ENCODE results near the gene DLGAP3. TPM values are rescaled to one million over a fixed set of nuclear protein-coding genes. Genes with fewer than 3 reads are reported as not detected.

Gene DLGAP3
- total RNA-seq, 1 experiment from 2014 or later, result 1.0 TPM

DNA sequence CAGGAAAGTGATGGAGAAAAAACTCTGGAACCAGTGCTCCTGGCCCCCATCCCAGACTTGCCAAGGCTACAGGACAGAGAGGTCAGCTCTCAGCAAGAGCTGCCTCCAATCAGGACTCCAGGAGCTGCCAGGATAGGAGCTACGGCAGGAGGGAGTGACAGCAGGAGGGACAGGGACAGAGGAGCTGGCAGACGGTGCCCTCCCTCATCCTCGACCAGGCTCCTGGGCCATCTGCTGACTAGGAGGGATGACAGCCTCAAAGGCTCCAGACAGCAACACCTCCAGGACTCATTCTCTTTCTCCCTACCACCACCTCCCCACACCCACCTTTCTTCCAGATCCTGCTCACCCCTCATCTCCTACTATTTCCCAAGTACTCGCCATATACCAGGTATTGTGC, 22.7 kb downstream of the DLGAP3 start:
- H3K9me3 Mint-ChIP-seq (ENCODE audit: low read depth, unreplicated experiment), result no peaks in the 10 kb centered on the region
- intact Hi-C loops (cut with micrococcal nuclease; ENCODE audit: unreplicated experiment), result no loop called here
- DNase-seq, result no peak
- H3K27ac Mint-ChIP-seq (ENCODE audit: unreplicated experiment), result no peak overlapping the region
- no peaks in the 10 kb centered on the region for H3K4me1 Mint-ChIP-seq (ENCODE audit: low read depth, unreplicated experiment)
- H3K36me3 Mint-ChIP-seq (ENCODE audit: insufficient read depth, unreplicated experiment), result no peaks in the 10 kb centered on the region
- TF ChIP-seq, protein P1, sequence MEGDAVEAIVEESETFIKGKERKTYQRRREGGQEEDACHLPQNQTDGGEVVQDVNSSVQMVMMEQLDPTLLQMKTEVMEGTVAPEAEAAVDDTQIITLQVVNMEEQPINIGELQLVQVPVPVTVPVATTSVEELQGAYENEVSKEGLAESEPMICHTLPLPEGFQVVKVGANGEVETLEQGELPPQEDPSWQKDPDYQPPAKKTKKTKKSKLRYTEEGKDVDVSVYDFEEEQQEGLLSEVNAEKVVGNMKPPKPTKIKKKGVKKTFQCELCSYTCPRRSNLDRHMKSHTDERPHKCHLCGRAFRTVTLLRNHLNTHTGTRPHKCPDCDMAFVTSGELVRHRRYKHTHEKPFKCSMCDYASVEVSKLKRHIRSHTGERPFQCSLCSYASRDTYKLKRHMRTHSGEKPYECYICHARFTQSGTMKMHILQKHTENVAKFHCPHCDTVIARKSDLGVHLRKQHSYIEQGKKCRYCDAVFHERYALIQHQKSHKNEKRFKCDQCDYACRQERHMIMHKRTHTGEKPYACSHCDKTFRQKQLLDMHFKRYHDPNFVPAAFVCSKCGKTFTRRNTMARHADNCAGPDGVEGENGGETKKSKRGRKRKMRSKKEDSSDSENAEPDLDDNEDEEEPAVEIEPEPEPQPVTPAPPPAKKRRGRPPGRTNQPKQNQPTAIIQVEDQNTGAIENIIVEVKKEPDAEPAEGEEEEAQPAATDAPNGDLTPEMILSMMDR (IDR thresholded peaks at IDR 0.05; ENCODE audit: unreplicated experiment), result no peak
- BruUV-seq (replicated peaks), result no TSS peak
- H3K27me3 Mint-ChIP-seq (ENCODE audit: unreplicated experiment), result peaks cover 82% of the 10 kb centered on the region
- CTCF ChIA-PET, result no interaction called here
- no peak overlapping the region for H3K4me3 Mint-ChIP-seq (ENCODE audit: low read depth, unreplicated experiment)

DNA sequence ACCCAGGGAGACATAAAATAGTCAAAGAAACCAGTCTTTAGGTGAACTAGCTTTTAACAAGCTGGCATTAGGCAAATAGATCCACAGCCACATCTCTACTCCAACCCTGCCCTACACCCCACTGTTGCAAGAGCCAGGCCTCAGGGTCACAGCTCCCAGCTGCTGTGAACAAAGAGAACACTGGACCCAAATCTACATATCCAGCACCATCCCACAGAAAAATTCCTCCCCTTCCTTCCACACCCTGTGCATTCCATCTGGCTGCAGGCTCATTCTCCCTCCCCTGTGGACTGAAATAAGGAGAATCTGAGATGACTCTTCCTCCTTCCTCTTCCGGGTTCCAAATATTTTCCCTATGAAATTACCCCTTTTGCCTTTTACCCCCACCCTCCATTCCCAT, 23.2 kb downstream of the DLGAP3 start:
- TF ChIP-seq, protein P1 (IDR thresholded peaks at IDR 0.05; ENCODE audit: unreplicated experiment), result no peak
- intact Hi-C loops (cut with micrococcal nuclease; ENCODE audit: unreplicated experiment), result no loop called here
- Mint-ChIP-seq H3K27ac (ENCODE audit: unreplicated experiment) (no peak overlapping the region), H3K27me3 (ENCODE audit: unreplicated experiment) (peaks cover 85% of the 10 kb centered on the region), H3K36me3 (ENCODE audit: insufficient read depth, unreplicated experiment) (no peaks in the 10 kb centered on the region), H3K4me3 (ENCODE audit: low read depth, unreplicated experiment) (no peak overlapping the region), H3K4me1 (ENCODE audit: low read depth, unreplicated experiment) (no peaks in the 10 kb centered on the region), H3K9me3 (ENCODE audit: low read depth, unreplicated experiment) (no peaks in the 10 kb centered on the region)
- no peak for DNase-seq
- CTCF ChIA-PET, result no interaction called here
- BruUV-seq (replicated peaks), result no TSS peak

DNA sequence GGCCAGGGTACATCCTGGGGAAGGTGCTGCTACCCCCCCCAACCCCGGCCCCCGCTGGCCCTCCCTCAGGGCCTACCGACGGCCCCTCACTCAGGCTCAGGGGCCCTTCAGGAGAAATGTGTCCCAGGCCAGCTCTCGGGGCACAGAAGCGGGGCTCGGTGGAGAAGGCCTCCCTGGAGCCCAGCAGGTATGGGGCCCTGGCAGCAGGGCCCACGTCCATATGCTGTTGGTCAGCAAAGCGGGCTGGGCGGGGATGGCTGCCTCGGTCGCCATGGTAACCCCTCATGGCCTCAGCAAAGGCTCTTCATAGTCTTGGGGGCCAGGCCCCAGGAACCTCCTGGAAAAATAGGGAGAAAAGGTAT, 24.4 kb downstream of the DLGAP3 start:
- BruUV-seq (replicated peaks), result no TSS peak
- no peak overlapping the region for H3K27ac Mint-ChIP-seq (ENCODE audit: unreplicated experiment)
- H3K27me3 Mint-ChIP-seq (ENCODE audit: unreplicated experiment), result peaks cover 85% of the 10 kb centered on the region
- no peaks in the 10 kb centered on the region for H3K9me3 Mint-ChIP-seq (ENCODE audit: low read depth, unreplicated experiment)
- no peak for DNase-seq
- TF ChIP-seq, protein P1 (IDR thresholded peaks at IDR 0.05; ENCODE audit: unreplicated experiment), result no peak
- CTCF ChIA-PET, result no interaction called here
- intact Hi-C loops (cut with micrococcal nuclease; ENCODE audit: unreplicated experiment), result no loop called here
- no peaks in the 10 kb centered on the region for H3K36me3 Mint-ChIP-seq (ENCODE audit: insufficient read depth, unreplicated experiment)
- no peaks in the 10 kb centered on the region for H3K4me1 Mint-ChIP-seq (ENCODE audit: low read depth, unreplicated experiment)
- no peak overlapping the region for H3K4me3 Mint-ChIP-seq (ENCODE audit: low read depth, unreplicated experiment)

DNA sequence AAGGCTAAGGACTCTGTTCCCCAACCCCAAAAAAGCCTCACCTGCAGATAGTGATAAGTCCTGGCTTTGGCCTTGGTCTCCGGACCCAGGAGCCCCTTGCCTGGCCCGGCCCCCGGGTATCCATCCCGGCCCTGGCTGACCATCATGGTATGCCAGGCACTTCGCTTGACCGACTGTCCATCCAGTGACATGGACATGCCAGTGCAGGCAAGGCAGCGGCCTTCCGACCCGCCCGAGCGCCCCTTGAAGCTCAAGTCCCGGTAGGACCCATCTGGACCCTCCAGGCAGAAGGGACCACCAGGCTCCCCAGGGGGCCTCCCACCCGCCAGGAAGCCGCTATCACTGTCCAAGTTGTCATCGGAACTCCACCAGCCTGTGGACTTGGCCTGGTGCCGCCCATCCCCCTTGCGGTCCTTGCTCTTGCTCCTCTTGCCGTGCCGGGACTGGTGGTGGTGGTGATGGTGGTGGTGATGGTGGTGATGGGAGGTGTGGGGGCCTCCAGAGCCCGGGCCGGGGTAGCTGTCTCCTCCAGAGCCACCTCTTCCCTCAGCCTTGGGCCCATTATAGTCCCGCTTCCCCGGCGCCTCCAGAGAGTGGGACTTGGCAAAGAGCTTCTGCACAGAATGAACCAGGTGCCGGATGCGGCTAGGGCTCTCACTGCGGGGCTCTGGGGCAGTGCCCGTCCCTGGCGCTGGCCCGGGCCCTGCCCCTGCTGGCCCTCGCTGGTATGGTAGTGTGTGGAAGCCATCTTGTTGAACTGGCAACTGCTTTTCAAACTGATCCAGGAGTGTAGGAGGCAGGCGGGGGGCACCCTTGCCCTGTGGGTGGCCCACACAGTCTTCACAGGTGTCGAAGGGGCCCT, 25.0 kb downstream of the DLGAP3 start:
- Mint-ChIP-seq H3K9me3 (ENCODE audit: low read depth, unreplicated experiment) (no peaks in the 10 kb centered on the region), H3K27ac (ENCODE audit: unreplicated experiment) (no peak overlapping the region), H3K27me3 (ENCODE audit: unreplicated experiment) (peaks cover 83% of the 10 kb centered on the region), H3K4me1 (ENCODE audit: low read depth, unreplicated experiment) (no peaks in the 10 kb centered on the region), H3K4me3 (ENCODE audit: low read depth, unreplicated experiment) (no peak overlapping the region), H3K36me3 (ENCODE audit: insufficient read depth, unreplicated experiment) (no peaks in the 10 kb centered on the region)
- no TSS peak for BruUV-seq (replicated peaks)
- intact Hi-C loops (cut with micrococcal nuclease; ENCODE audit: unreplicated experiment), result no loop called here
- TF ChIP-seq, protein P1 (IDR thresholded peaks at IDR 0.05; ENCODE audit: unreplicated experiment), result no peak
- CTCF ChIA-PET, result no interaction called here
- DNase-seq, result no peak

Measured in Calu3 (cell line).